Measurements from ENCODE around the gene CUX1. TPM values are rescaled to one million over a fixed set of nuclear protein-coding genes. Genes with fewer than 3 reads are reported as not detected.

Gene CUX1
- total and polyA plus RNA-seq, 7 experiments from 2014 or later = 10.1 to 81.6 (median 42.5) TPM

DNA sequence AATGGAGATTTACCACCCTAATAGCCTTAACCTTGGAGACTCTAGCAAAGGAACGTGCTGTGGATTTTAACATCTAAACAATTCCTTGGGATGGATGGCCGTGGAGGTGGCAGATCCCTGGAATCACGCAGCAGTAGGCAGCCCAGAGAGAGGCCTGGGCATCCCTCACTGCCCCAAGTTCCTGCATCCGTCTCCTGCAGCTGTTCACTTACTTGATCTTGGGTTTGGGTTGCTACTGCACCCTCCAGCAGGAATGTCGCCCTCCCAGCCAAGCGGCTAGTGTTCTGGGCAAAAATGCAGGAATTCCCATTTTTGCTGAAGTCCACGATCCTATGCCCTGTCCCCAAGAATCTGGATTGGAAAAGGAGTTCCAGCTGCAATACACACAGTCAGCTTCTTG lies 302.5 kb downstream of the CUX1 start:
- H3K27me3 Mint-ChIP-seq = no peaks in the 10 kb centered on the region
- H3K27ac Mint-ChIP-seq = no peak overlapping the region
- DNase-seq = no peak
- Histone ChIP-seq H3K27me3 (ENCODE audit: control insufficient read depth in 2 of 2, insufficient read depth in 2 of 2, low read length in 2 of 2) (no peaks in the 10 kb centered on the region), H3K27ac (ENCODE audit: low read depth, low read length) (no peak overlapping the region), H3K36me3 (ENCODE audit: control insufficient read depth in 2 of 3, insufficient read depth in 3 of 3, low read length in 3 of 3) (peaks cover 0 to 25% (median 0%) of the 10 kb centered on the region in 3 experiments), H3K4me3 (ENCODE audit: low read length) (no peak overlapping the region), H3K9me3 (ENCODE audit: control insufficient read depth in 2 of 3, low read length in 3 of 3) (no peaks in the 10 kb centered on the region), H3K4me1 (ENCODE audit: control insufficient read depth in 2 of 2, insufficient read depth in 2 of 2, low read length in 2 of 2) (no peaks in the 10 kb centered on the region)
- intact Hi-C loops (cut with micrococcal nuclease) = no loop called here
- H3K4me1 Mint-ChIP-seq = peaks cover 0 to 17% (median 6%) of the 10 kb centered on the region in 7 donors
- peaks cover 0 to 48% (median 23%) of the 10 kb centered on the region in 5 donors for H3K36me3 Mint-ChIP-seq
- CTCF ChIA-PET = no interaction called here
- POLR2A ChIA-PET = no interaction called here
- no peaks in the 10 kb centered on the region for H3K9me3 Mint-ChIP-seq
- ATAC-seq = no peak
- no peak overlapping the region for H3K4me3 Mint-ChIP-seq

- intact Hi-C loops (cut with micrococcal nuclease) = no loop called here
- H3K4me1 ChIP-seq (ENCODE audit: control insufficient read depth in 2 of 2, insufficient read depth in 2 of 2, low read length in 2 of 2) = no peaks in the 10 kb centered on the region
- Mint-ChIP-seq H3K27ac (no peak overlapping the region), H3K4me1 (peaks cover 0 to 17% (median 6%) of the 10 kb centered on the region in 7 donors), H3K27me3 (no peaks in the 10 kb centered on the region), H3K9me3 (no peaks in the 10 kb centered on the region), H3K36me3 (peaks cover 0 to 40% (median 16%) of the 10 kb centered on the region in 5 donors), H3K4me3 (no peak overlapping the region)
- no peak overlapping the region for H3K27ac ChIP-seq (ENCODE audit: low read depth, low read length)
- peaks cover 0 to 16% (median 0%) of the 10 kb centered on the region in 3 experiments for H3K36me3 ChIP-seq (ENCODE audit: control insufficient read depth in 2 of 3, insufficient read depth in 3 of 3, low read length in 3 of 3)
- DNase-seq = no peak
- H3K9me3 ChIP-seq (ENCODE audit: control insufficient read depth in 2 of 3, low read length in 3 of 3) = no peaks in the 10 kb centered on the region
- H3K27me3 ChIP-seq (ENCODE audit: control insufficient read depth in 2 of 2, insufficient read depth in 2 of 2, low read length in 2 of 2) = no peaks in the 10 kb centered on the region
- ChIA-PET POLR2A (no interaction called here), CTCF (no interaction called here)
- H3K4me3 ChIP-seq (ENCODE audit: low read length) = no peak overlapping the region
- ATAC-seq = no peak
Observed at GRCh38 chr7:102120666-102121195, 303.3 kb downstream of the CUX1 start.

DNA sequence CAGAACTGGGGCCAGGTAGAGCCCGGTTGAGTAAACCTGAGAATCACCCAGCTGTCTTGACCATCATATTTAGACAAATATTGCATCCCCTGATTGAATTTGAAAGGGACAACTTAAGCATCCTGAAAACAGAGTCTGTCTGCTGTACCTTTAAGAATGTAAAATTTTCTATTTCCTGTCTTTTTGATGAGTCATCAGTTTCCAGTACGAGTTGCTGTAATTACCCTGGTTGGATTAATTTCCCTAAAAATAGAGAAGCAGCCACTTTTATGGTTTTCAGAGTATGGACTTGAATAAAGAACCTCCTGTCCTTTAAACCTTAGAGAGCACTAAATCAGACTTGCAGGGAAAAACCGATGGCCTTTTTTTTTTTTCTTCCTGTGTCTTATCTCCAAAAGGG lies 304.6 kb downstream of the CUX1 start:
- Histone ChIP-seq H3K27me3 (ENCODE audit: control insufficient read depth in 2 of 2, insufficient read depth in 2 of 2, low read length in 2 of 2) (no peaks in the 10 kb centered on the region), H3K9me3 (ENCODE audit: control insufficient read depth in 2 of 3, low read length in 3 of 3) (no peaks in the 10 kb centered on the region), H3K36me3 (ENCODE audit: control insufficient read depth in 2 of 3, insufficient read depth in 3 of 3, low read length in 3 of 3) (peaks cover 0 to 11% (median 0%) of the 10 kb centered on the region in 3 experiments), H3K27ac (ENCODE audit: low read depth, low read length) (no peak overlapping the region), H3K4me3 (ENCODE audit: low read length) (no peak overlapping the region), H3K4me1 (ENCODE audit: control insufficient read depth in 2 of 2, insufficient read depth in 2 of 2, low read length in 2 of 2) (no peaks in the 10 kb centered on the region)
- Mint-ChIP-seq H3K27ac (peak overlapping the region in 1 of 9 donors; percentile 46), H3K4me3 (peak overlapping the region in 1 of 10 donors; percentile 12), H3K36me3 (peaks cover 0 to 36% (median 11%) of the 10 kb centered on the region in 5 donors), H3K27me3 (no peaks in the 10 kb centered on the region), H3K9me3 (no peaks in the 10 kb centered on the region), H3K4me1 (peaks cover 0 to 17% (median 6%) of the 10 kb centered on the region in 7 donors)
- ChIA-PET CTCF (no interaction called here), POLR2A (no interaction called here)
- intact Hi-C loops (cut with micrococcal nuclease) = no loop called here
- ATAC-seq = peak; percentile 49
- no peak for DNase-seq

GRCh38 chr7:102125127-102125596 lies 307.7 kb downstream of the CUX1 start:
- no peak for DNase-seq
- no peaks in the 10 kb centered on the region for H3K9me3 ChIP-seq (ENCODE audit: control insufficient read depth in 2 of 3, low read length in 3 of 3)
- no peak overlapping the region for H3K27ac ChIP-seq (ENCODE audit: low read depth, low read length)

GRCh38 chr7:102128303-102128702 lies 310.9 kb downstream of the CUX1 start:
- POLR2A ChIA-PET = no interaction called here

More at GRCh38 chr7:102125127-102125596, 307.7 kb downstream of the CUX1 start:
- H3K27me3 Mint-ChIP-seq = no peaks in the 10 kb centered on the region
- H3K9me3 Mint-ChIP-seq = no peaks in the 10 kb centered on the region
- ChIA-PET POLR2A (no interaction called here), CTCF (no interaction called here)
- Histone ChIP-seq H3K27me3 (ENCODE audit: control insufficient read depth in 2 of 2, insufficient read depth in 2 of 2, low read length in 2 of 2) (no peaks in the 10 kb centered on the region), H3K4me1 (ENCODE audit: control insufficient read depth in 2 of 2, insufficient read depth in 2 of 2, low read length in 2 of 2) (no peaks in the 10 kb centered on the region), H3K36me3 (ENCODE audit: control insufficient read depth in 2 of 3, insufficient read depth in 3 of 3, low read length in 3 of 3) (no peaks in the 10 kb centered on the region), H3K4me3 (ENCODE audit: low read length) (no peak overlapping the region)
- intact Hi-C loops (cut with micrococcal nuclease) = no loop called here
- H3K4me3 Mint-ChIP-seq = no peak overlapping the region
- no peak overlapping the region for H3K27ac Mint-ChIP-seq
- no peak for ATAC-seq
- peaks cover 0 to 17% (median 6%) of the 10 kb centered on the region in 7 donors for H3K4me1 Mint-ChIP-seq
- peaks cover 0 to 34% (median 7%) of the 10 kb centered on the region in 5 donors for H3K36me3 Mint-ChIP-seq

GRCh38 chr7:102129636-102130370 lies 312.4 kb downstream of the CUX1 start:
- H3K36me3 ChIP-seq (ENCODE audit: control insufficient read depth in 2 of 3, insufficient read depth in 3 of 3, low read length in 3 of 3) = no peaks in the 10 kb centered on the region

More at GRCh38 chr7:102128303-102128702, 310.9 kb downstream of the CUX1 start:
- CTCF ChIA-PET = no interaction called here
- Mint-ChIP-seq H3K4me3 (no peak overlapping the region), H3K9me3 (peaks cover 0 to 2% (median 0%) of the 10 kb centered on the region in 11 donors), H3K27ac (no peak overlapping the region), H3K36me3 (peaks cover 0 to 43% (median 16%) of the 10 kb centered on the region in 5 donors), H3K27me3 (no peaks in the 10 kb centered on the region), H3K4me1 (peaks cover 0 to 4% (median 0%) of the 10 kb centered on the region in 7 donors)
- intact Hi-C loops (cut with micrococcal nuclease) = no loop called here
- ATAC-seq (no peak), DNase-seq (no peak)
- H3K4me1 ChIP-seq (ENCODE audit: control insufficient read depth in 2 of 2, insufficient read depth in 2 of 2, low read length in 2 of 2) = no peaks in the 10 kb centered on the region
- no peaks in the 10 kb centered on the region for H3K27me3 ChIP-seq (ENCODE audit: control insufficient read depth in 2 of 2, insufficient read depth in 2 of 2, low read length in 2 of 2)
- no peak overlapping the region for H3K27ac ChIP-seq (ENCODE audit: low read depth, low read length)
- no peaks in the 10 kb centered on the region for H3K36me3 ChIP-seq (ENCODE audit: control insufficient read depth in 2 of 3, insufficient read depth in 3 of 3, low read length in 3 of 3)
- no peak overlapping the region for H3K4me3 ChIP-seq (ENCODE audit: low read length)
- no peaks in the 10 kb centered on the region for H3K9me3 ChIP-seq (ENCODE audit: control insufficient read depth in 2 of 3, low read length in 3 of 3)

More at GRCh38 chr7:102129636-102130370, 312.4 kb downstream of the CUX1 start:
- Histone ChIP-seq H3K27me3 (ENCODE audit: control insufficient read depth in 2 of 2, insufficient read depth in 2 of 2, low read length in 2 of 2) (no peaks in the 10 kb centered on the region), H3K9me3 (ENCODE audit: control insufficient read depth in 2 of 3, low read length in 3 of 3) (no peaks in the 10 kb centered on the region), H3K4me3 (ENCODE audit: low read length) (no peak overlapping the region), H3K27ac (ENCODE audit: low read depth, low read length) (no peak overlapping the region), H3K4me1 (ENCODE audit: control insufficient read depth in 2 of 2, insufficient read depth in 2 of 2, low read length in 2 of 2) (no peaks in the 10 kb centered on the region)
- DNase-seq = no peak
- peaks cover 0 to 2% (median 0%) of the 10 kb centered on the region in 11 donors for H3K9me3 Mint-ChIP-seq
- POLR2A ChIA-PET = no interaction called here
- H3K4me3 Mint-ChIP-seq = no peak overlapping the region
- H3K36me3 Mint-ChIP-seq = peaks cover 0 to 38% (median 16%) of the 10 kb centered on the region in 5 donors
- CTCF ChIA-PET = interaction anchor here (0.7 kb wide), 1 partner anchor 9 kb away, joined by 3 read pairs; no protein-coding TSS in a partner anchor
- ATAC-seq = no peak
- intact Hi-C loops (cut with micrococcal nuclease) = no loop called here
- H3K27ac Mint-ChIP-seq = no peak overlapping the region
- H3K27me3 Mint-ChIP-seq = no peaks in the 10 kb centered on the region
- H3K4me1 Mint-ChIP-seq = peaks cover 0 to 3% (median 0%) of the 10 kb centered on the region in 7 donors
